ELR (cell line): ENCODE results near the gene ADM2.

Experiments used
- DNase-seq: peaks from one replicate; pipeline ENCODE4 v3.0.0-alpha.2; 2015; ENCODE audit warnings: low read depth

Gene ADM2

GRCh38 chr22:50445071-50445879, 36.1 kb upstream of the ADM2 start:
- no peak for DNase-seq

GRCh38 chr22:50445880-50446707, 35.2 kb upstream of the ADM2 start:
- DNase-seq = no peak

- DNase-seq = no peak
Measured at GRCh38 chr22:50446708-50447575, 34.4 kb upstream of the ADM2 start.

GRCh38 chr22:50447576-50448551, 33.5 kb upstream of the ADM2 start:
- DNase-seq = no peak

GRCh38 chr22:50452649-50453048, 28.7 kb upstream of the ADM2 start:
- DNase-seq = no peak

GRCh38 chr22:50454556-50455075, 26.7 kb upstream of the ADM2 start:
- no peak for DNase-seq

- DNase-seq = no peak
Measured at GRCh38 chr22:50455201-50455600, 26.1 kb upstream of the ADM2 start.

GRCh38 chr22:50456026-50456425, 25.3 kb upstream of the ADM2 start:
- no peak for DNase-seq

GRCh38 chr22:50456466-50457234, 24.7 kb upstream of the ADM2 start:
- DNase-seq = no peak

- DNase-seq = no peak
Measured at GRCh38 chr22:50459016-50459415, 22.3 kb upstream of the ADM2 start.

GRCh38 chr22:50459496-50460140, 21.7 kb upstream of the ADM2 start:
- DNase-seq = no peak

GRCh38 chr22:50460938-50461337, 20.4 kb upstream of the ADM2 start:
- DNase-seq = no peak

- no peak for DNase-seq
Measured at GRCh38 chr22:50461536-50461935, 19.8 kb upstream of the ADM2 start.

- DNase-seq = no peak
Measured at GRCh38 chr22:50461979-50462540, 19.3 kb upstream of the ADM2 start.

- no peak for DNase-seq
Measured at GRCh38 chr22:50463188-50463900, 18.0 kb upstream of the ADM2 start.

GRCh38 chr22:50464451-50464850, 16.9 kb upstream of the ADM2 start:
- no peak for DNase-seq

- DNase-seq = no peak
Measured at GRCh38 chr22:50465066-50465930, 16.0 kb upstream of the ADM2 start.

GRCh38 chr22:50467341-50467740, 14.0 kb upstream of the ADM2 start:
- DNase-seq = no peak
